Caco-2 (cell line): ENCODE data around the gene PALLD. TPM values are rescaled to one million over a fixed set of nuclear protein-coding genes. Genes with fewer than 3 reads are reported as not detected.

Source experiments
- BruUV-seq: library from RNA; stranded (reverse); fragments of 400-500 nt; replicated peaks from 2 replicates; lab custom pipeline; 2021; lab: Mats Ljungman, UMichigan
- CTCF ChIA-PET: fragments of 300-600 bp; sonication (Branson Sonifier 250); formaldehyde crosslinking; loops from one replicate; lab custom pipeline; 2022; ENCODE audit warnings: antibody characterized with exemption; lab: Charles Lee
- POLR2A ChIA-PET: fragments of 300-600 bp; sonication (Branson Sonifier 250); formaldehyde crosslinking; loops from one replicate; lab custom pipeline; 2022; ENCODE audit warnings: antibody characterized with exemption; lab: Charles Lee
- DNase-seq, 2 experiments: peaks; one replicate each; pipeline versions ENCODE4 v3.0.0 to v3.0.0-alpha.2; 2020 to 2022
- H3K27me3 ChIP-seq: replicated peaks from 2 replicates; pipeline ENCODE4 v1.6.0; 2011; ENCODE audit warnings: low read length; ENCODE audit not compliant: control insufficient read depth, insufficient read depth
- H3K36me3 ChIP-seq: 2 replicates; pipeline ENCODE4 v1.5.1; 2011; ENCODE audit warnings: low read length; ENCODE audit not compliant: control insufficient read depth, insufficient read depth
- H3K4me1 ChIP-seq: fragments of 250-450 bp; sonication (Bioruptor Pico); 2 replicates; pipeline ENCODE4 v1.5.1; 2020; ENCODE audit warnings: mild to moderate bottlenecking
- H3K4me3 ChIP-seq: 2 replicates; pipeline ENCODE4 v1.5.1; 2011; ENCODE audit warnings: low read depth, mild to moderate bottlenecking, control low read depth, low read length
- H3K9me3 ChIP-seq: fragments of 250-450 bp; sonication (Bioruptor Pico); 2 replicates; pipeline ENCODE4 v1.5.1; 2020; ENCODE audit warnings: mild to moderate bottlenecking, moderate library complexity
- H3K27ac Mint-ChIP-seq: one replicate; pipeline ENCODE4 v1.8.0; 2022; ENCODE audit warnings: mixed read lengths; ENCODE audit not compliant: unreplicated experiment
- H3K27me3 Mint-ChIP-seq: one replicate; pipeline ENCODE4 v1.8.0; 2022; ENCODE audit warnings: mixed read lengths; ENCODE audit not compliant: insufficient read depth, unreplicated experiment
- H3K36me3 Mint-ChIP-seq: one replicate; pipeline ENCODE4 v1.8.0; 2022; ENCODE audit warnings: mild to moderate bottlenecking, mixed read lengths; ENCODE audit not compliant: insufficient read depth, unreplicated experiment
- H3K4me1 Mint-ChIP-seq: one replicate; pipeline ENCODE4 v1.8.0; 2022; ENCODE audit warnings: low read depth, mixed read lengths; ENCODE audit not compliant: unreplicated experiment
- H3K4me3 Mint-ChIP-seq: one replicate; pipeline ENCODE4 v1.8.0; 2022; ENCODE audit warnings: mild to moderate bottlenecking, moderate library complexity, mixed read lengths; ENCODE audit not compliant: unreplicated experiment
- H3K9me3 Mint-ChIP-seq: one replicate; pipeline ENCODE4 v1.8.0; 2022; ENCODE audit warnings: mixed read lengths; ENCODE audit not compliant: unreplicated experiment
- CTCF ChIP-seq, 2 experiments: fragments of 200-600 bp in 1 of 2; IDR thresholded peaks; 1 replicate in 1 of 2; 2 replicates in 1 of 2; pipeline versions ENCODE4 v1.5.1 to v1.8.0; 2011 to 2022; ENCODE audit warnings: antibody characterized with exemption in 1 of 2, control low read depth in 1 of 2, inconsistent platforms in 1 of 2, low read depth in 1 of 2, low read length in 1 of 2, mild to moderate bottlenecking in 1 of 2, moderate library complexity in 1 of 2; ENCODE audit not compliant: insufficient read depth in 1 of 2, severe bottlenecking in 1 of 2, unreplicated experiment in 1 of 2
- intact Hi-C: fragments of 100-400 bp; cut with micrococcal nuclease; formaldehyde crosslinking; loops from one replicate; pipeline ENCODE4 v1.10.0; 2022; ENCODE audit not compliant: unreplicated experiment
- total RNA-seq: library from RNA; stranded (reverse); gene quantifications from 2 replicates; pipeline ENCODE4 v1.2.3, GENCODE V29; 2022

The PALLD gene
- total RNA-seq, 1 experiment from 2014 or later: 12.3 TPM

- POLR2A ChIA-PET: no interaction called here
- H3K27me3 Mint-ChIP-seq: peaks cover 8% of the 10 kb centered on the region
- Histone ChIP-seq H3K36me3 (no peaks in the 10 kb centered on the region), H3K9me3 (no peaks in the 10 kb centered on the region), H3K4me1 (no peaks in the 10 kb centered on the region), H3K4me3 (no peak overlapping the region), H3K27me3 (no peaks in the 10 kb centered on the region)
- TF ChIP-seq CTCF (IDR thresholded peaks at IDR 0.05; ENCODE audit: insufficient read depth in 1 of 2, low read depth in 1 of 2, low read length in 1 of 2, severe bottlenecking in 1 of 2, unreplicated experiment in 1 of 2): no peak
- CTCF ChIA-PET: no interaction called here
- BruUV-seq: no TSS peak
- intact Hi-C loops: no loop called here
- no peak overlapping the region for H3K27ac Mint-ChIP-seq
- DNase-seq: no peak
- no peaks in the 10 kb centered on the region for H3K4me1 Mint-ChIP-seq
- H3K9me3 Mint-ChIP-seq: no peaks in the 10 kb centered on the region
- no peak overlapping the region for H3K4me3 Mint-ChIP-seq
- no peaks in the 10 kb centered on the region for H3K36me3 Mint-ChIP-seq
Measured at GRCh38 chr4:168610911-168611530, 114.2 kb downstream of the PALLD start.

- no peaks in the 10 kb centered on the region for H3K9me3 Mint-ChIP-seq
- TF ChIP-seq CTCF (IDR thresholded peaks at IDR 0.05; ENCODE audit: insufficient read depth in 1 of 2, low read depth in 1 of 2, low read length in 1 of 2, severe bottlenecking in 1 of 2, unreplicated experiment in 1 of 2): no peak
- H3K9me3 ChIP-seq: no peaks in the 10 kb centered on the region
- no peak overlapping the region for H3K4me3 Mint-ChIP-seq
- no peaks in the 10 kb centered on the region for H3K36me3 Mint-ChIP-seq
- POLR2A ChIA-PET: no interaction called here
- intact Hi-C loops: no loop called here
- DNase-seq: no peak
- H3K27me3 Mint-ChIP-seq: peaks cover 8% of the 10 kb centered on the region
- no peaks in the 10 kb centered on the region for H3K27me3 ChIP-seq
- H3K4me3 ChIP-seq: no peak overlapping the region
- no peaks in the 10 kb centered on the region for H3K36me3 ChIP-seq
- H3K4me1 ChIP-seq: no peaks in the 10 kb centered on the region
- no TSS peak for BruUV-seq
- CTCF ChIA-PET: no interaction called here
- no peak overlapping the region for H3K27ac Mint-ChIP-seq
- H3K4me1 Mint-ChIP-seq: no peaks in the 10 kb centered on the region
Measured at GRCh38 chr4:168612450-168613135, 115.7 kb downstream of the PALLD start.

GRCh38 chr4:168613869-168614268, 117.0 kb downstream of the PALLD start:
- no peak overlapping the region for H3K4me3 ChIP-seq
- H3K4me1 ChIP-seq: no peaks in the 10 kb centered on the region
- DNase-seq: no peak
- Mint-ChIP-seq H3K27me3 (peaks cover 7% of the 10 kb centered on the region), H3K36me3 (no peaks in the 10 kb centered on the region), H3K9me3 (no peaks in the 10 kb centered on the region), H3K4me1 (no peaks in the 10 kb centered on the region), H3K27ac (no peak overlapping the region), H3K4me3 (no peak overlapping the region)
- POLR2A ChIA-PET: no interaction called here
- no TSS peak for BruUV-seq
- H3K9me3 ChIP-seq: no peaks in the 10 kb centered on the region
- no peak for TF ChIP-seq CTCF (IDR thresholded peaks at IDR 0.05; ENCODE audit: insufficient read depth in 1 of 2, low read depth in 1 of 2, low read length in 1 of 2, severe bottlenecking in 1 of 2, unreplicated experiment in 1 of 2)
- intact Hi-C loops: no loop called here
- H3K27me3 ChIP-seq: no peaks in the 10 kb centered on the region
- CTCF ChIA-PET: no interaction called here
- no peaks in the 10 kb centered on the region for H3K36me3 ChIP-seq
